Transverse colon (tissue), 4 donors: ENCODE results near the gene RAB6B. TPM values are rescaled to one million over a fixed set of nuclear protein-coding genes. Genes with fewer than 3 reads are reported as not detected.

Source experiments
- DNase-seq: peaks from one replicate; pipeline ENCODE4 v3.0.0-alpha.2; 2019
- H3K27ac ChIP-seq, 4 donors: fragments of 200-600 bp; sonication (generic); 2 replicates each; pipeline ENCODE4 v1.5.1; 2016 to 2018; ENCODE audit warnings: inconsistent platforms in 4 of 4
- H3K27me3 ChIP-seq: fragments of 200-600 bp; sonication (generic); 2 replicates; pipeline ENCODE4 v1.5.1; 2017; ENCODE audit warnings: inconsistent platforms
- H3K36me3 ChIP-seq, 4 donors: fragments of 200-600 bp; sonication (generic); 2 replicates each; pipeline ENCODE4 v1.5.1; 2017 to 2019; ENCODE audit warnings: inconsistent platforms in 4 of 4
- H3K4me1 ChIP-seq, 4 donors: fragments of 200-600 bp; sonication (generic); 2 replicates each; pipeline ENCODE4 v1.5.1; 2017 to 2020; ENCODE audit warnings: inconsistent platforms in 4 of 4
- H3K4me3 ChIP-seq, 4 donors: fragments of 200-600 bp; sonication (generic); 1 replicate in 1 of 4; 2 replicates in 3 of 4; pipeline versions ENCODE4 v1.5.1 to v1.6.1; 2017 to 2019; ENCODE audit warnings: inconsistent platforms in 4 of 4
- H3K9me3 ChIP-seq, 2 donors: fragments of 200-600 bp; sonication (generic); 2 replicates each; pipeline ENCODE4 v1.5.1; 2017 to 2019; ENCODE audit warnings: inconsistent platforms in 2 of 2
- EP300 ChIP-seq: sonication (generic); formaldehyde crosslinking; IDR thresholded peaks from one replicate; pipeline ENCODE4 v1.6.1; 2017; ENCODE audit warnings: antibody characterized with exemption, low read depth
- POLR2A ChIP-seq: fragments of 450-650 bp; IDR thresholded peaks from one replicate; pipeline ENCODE4 v1.6.1; 2016; ENCODE audit warnings: antibody characterized with exemption, mild to moderate bottlenecking, moderate library complexity
- POLR2AphosphoS5 ChIP-seq, 3 donors: sonication (generic); formaldehyde crosslinking; IDR thresholded peaks; one replicate each; pipeline ENCODE4 v1.6.1; 2016; ENCODE audit warnings: antibody characterized with exemption in 3 of 3
- WGBS, 2 donors: methylation state at CpG; one replicate each; pipeline ENCODE4 v1.1.5; 2018; ENCODE audit warnings: low coverage in 1 of 2; 5-methylcytosine and 5-hydroxymethylcytosine counted together
- in situ Hi-C, 4 donors: fragments of 200-750 bp; cut with MboI; loops; one replicate each; pipeline versions ENCODE4 v1.15.0 to v1.15.1; 2017; ENCODE audit warnings: low sequenced_read_pairs in 3 of 4, low pct_ligation_motif_present in 1 of 4, low pct_unique_long_range_greater_than_20kb in 1 of 4
- intact Hi-C: fragments of 100-400 bp; cut with DNase I; formaldehyde crosslinking; loops from one replicate; pipeline ENCODE4 v1.15.1; 2023; ENCODE audit warnings: low total_unique reads
- total RNA-seq, 4 donors: library from RNA; depleted of rRNA; stranded (reverse); fragments of >200 nt; gene quantifications; one replicate each; pipeline ENCODE4 v1.1.0, GENCODE V29; 2016
- TF ChIP-seq, protein P1 (sequence below), 5 experiments: fragments of 200-600 bp in 3 of 5; fragments of 450-650 bp in 2 of 5; sonication (generic) in 3 of 5; IDR thresholded peaks; 1 replicate in 2 of 5; 2 replicates in 3 of 5; pipeline ENCODE4 v1.5.1; 2016 to 2017; ENCODE audit warnings: antibody characterized with exemption in 5 of 5, inconsistent platforms in 3 of 5, mild to moderate bottlenecking in 2 of 5, moderate library complexity in 1 of 5

Gene RAB6B
- total RNA-seq, 4 donors from 2014 or later = 1.2 to 4.8 (median 2.2) TPM

DNA sequence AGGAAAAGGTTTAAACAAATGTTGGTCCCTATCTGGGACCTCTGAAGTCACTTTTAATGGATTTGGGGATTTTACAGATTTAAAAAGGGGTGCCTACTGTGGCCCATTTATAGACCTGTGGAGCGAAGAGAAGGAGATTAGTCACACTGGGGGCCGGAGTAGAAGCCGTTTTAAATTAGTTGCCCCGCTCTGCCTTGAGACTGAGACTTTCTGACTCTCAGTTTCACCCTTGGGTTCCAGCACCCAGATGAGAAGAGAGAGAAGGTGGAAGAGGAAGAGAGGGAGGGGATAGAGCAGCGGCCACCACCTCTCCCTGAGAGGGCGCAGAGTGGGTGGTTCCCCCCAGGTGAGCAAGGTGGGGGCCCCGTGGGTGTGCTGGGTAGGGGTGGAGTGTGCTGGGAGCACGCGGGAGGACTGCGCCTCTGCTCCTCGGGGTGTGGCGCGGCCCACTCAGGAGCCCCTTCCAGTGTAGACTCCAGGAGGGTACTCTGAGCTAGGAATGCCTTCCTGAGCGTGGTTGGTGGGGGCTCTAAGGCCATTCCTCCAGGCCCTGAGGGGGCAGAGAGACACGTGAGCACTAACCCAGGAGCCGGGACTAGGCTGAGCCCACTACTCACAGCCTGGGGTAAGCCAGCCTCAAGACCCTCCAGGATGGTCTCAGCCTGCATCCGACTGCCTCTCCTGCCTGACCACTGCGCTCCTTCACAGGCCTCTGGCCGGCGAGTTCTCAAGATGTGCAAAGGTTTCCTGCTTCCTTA, 32.6 kb upstream of the RAB6B start:
- H3K4me3 ChIP-seq = peak overlapping the region in 2 of 4 donors; percentile 36 to 46
- H3K27me3 ChIP-seq = no peaks in the 10 kb centered on the region
- intact Hi-C loops (loop anchor here (5.0 kb wide), 1 partner anchor 106 kb away; no protein-coding TSS in a partner anchor), in situ Hi-C loops (loop anchor here in 3 of 4 donors (10.0 to 25.0 kb wide), 3 partner anchors 104 to 1191 kb away; partner anchors contain the start of gene TOPBP1 (in 1 of the 3))
- H3K27ac ChIP-seq = no peak overlapping the region
- no peaks in the 10 kb centered on the region for H3K36me3 ChIP-seq
- H3K4me1 ChIP-seq = peaks cover 4 to 7% (median 6%) of the 10 kb centered on the region in 4 donors
- no peaks in the 10 kb centered on the region for H3K9me3 ChIP-seq
- DNase-seq = no peak
- 58 to 74% methylated on average over 3 to 20 of the region's 20 CpGs for WGBS, 2 donors
- TF ChIP-seq EP300 = no peak
- TF ChIP-seq, protein P1, sequence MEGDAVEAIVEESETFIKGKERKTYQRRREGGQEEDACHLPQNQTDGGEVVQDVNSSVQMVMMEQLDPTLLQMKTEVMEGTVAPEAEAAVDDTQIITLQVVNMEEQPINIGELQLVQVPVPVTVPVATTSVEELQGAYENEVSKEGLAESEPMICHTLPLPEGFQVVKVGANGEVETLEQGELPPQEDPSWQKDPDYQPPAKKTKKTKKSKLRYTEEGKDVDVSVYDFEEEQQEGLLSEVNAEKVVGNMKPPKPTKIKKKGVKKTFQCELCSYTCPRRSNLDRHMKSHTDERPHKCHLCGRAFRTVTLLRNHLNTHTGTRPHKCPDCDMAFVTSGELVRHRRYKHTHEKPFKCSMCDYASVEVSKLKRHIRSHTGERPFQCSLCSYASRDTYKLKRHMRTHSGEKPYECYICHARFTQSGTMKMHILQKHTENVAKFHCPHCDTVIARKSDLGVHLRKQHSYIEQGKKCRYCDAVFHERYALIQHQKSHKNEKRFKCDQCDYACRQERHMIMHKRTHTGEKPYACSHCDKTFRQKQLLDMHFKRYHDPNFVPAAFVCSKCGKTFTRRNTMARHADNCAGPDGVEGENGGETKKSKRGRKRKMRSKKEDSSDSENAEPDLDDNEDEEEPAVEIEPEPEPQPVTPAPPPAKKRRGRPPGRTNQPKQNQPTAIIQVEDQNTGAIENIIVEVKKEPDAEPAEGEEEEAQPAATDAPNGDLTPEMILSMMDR (IDR thresholded peaks at IDR 0.05) = no peak
- no peak for TF ChIP-seq POLR2A
- no peak for TF ChIP-seq POLR2AphosphoS5 (IDR thresholded peaks at IDR 0.05)

DNA sequence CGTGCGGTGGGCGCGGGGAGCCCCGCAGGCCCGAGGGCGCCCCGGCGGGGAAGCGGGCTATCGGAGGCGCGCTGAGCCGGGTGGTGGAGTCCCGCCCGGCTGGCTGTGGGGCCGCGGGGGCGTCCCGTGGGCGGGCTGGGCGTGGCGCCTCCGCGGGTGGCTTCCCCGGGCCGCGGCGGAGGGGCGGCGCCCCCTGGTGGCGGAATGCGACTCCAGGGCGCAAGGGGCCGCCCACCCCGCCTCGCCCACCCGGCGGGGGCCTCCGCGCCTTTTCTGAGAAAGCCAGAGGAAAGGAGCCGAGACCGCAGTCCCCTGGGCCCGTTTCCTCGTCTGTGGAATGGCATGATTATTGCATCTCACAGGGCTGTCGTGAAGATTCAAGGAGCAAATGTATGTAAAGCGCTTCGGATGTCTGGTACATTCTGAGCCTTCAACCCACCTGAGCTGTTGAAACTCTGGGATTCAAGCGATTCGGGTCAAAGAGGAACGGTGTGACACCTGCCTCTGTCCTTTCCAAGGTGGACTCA, 31.9 kb upstream of the RAB6B start:
- TF ChIP-seq POLR2A = no peak
- no peak for TF ChIP-seq EP300
- TF ChIP-seq, protein P1 (IDR thresholded peaks at IDR 0.05) = peak; percentile 28 to 80 (median 66)
- TF ChIP-seq POLR2AphosphoS5 (IDR thresholded peaks at IDR 0.05) = no peak
- WGBS, 2 donors = 4% methylated on average over 43 of the region's 51 CpGs; no CpG with 5 or more reads in 1 of the 2 donors
- DNase-seq = peak; percentile 63
- Histone ChIP-seq H3K27ac (no peak overlapping the region), H3K4me1 (peaks cover 4 to 7% (median 6%) of the 10 kb centered on the region in 4 donors), H3K9me3 (no peaks in the 10 kb centered on the region), H3K4me3 (peak overlapping the region; percentile 18 to 46 (median 41)), H3K36me3 (no peaks in the 10 kb centered on the region), H3K27me3 (no peaks in the 10 kb centered on the region)
- in situ Hi-C loops = loop anchor here in 3 of 4 donors (10.0 to 25.0 kb wide), 3 partner anchors 103 to 1190 kb away; partner anchors contain the start of gene TOPBP1 (in 1 of the 3)
- intact Hi-C loops = loop anchor here (5.0 kb wide), 1 partner anchor 105 kb away; no protein-coding TSS in a partner anchor

DNA sequence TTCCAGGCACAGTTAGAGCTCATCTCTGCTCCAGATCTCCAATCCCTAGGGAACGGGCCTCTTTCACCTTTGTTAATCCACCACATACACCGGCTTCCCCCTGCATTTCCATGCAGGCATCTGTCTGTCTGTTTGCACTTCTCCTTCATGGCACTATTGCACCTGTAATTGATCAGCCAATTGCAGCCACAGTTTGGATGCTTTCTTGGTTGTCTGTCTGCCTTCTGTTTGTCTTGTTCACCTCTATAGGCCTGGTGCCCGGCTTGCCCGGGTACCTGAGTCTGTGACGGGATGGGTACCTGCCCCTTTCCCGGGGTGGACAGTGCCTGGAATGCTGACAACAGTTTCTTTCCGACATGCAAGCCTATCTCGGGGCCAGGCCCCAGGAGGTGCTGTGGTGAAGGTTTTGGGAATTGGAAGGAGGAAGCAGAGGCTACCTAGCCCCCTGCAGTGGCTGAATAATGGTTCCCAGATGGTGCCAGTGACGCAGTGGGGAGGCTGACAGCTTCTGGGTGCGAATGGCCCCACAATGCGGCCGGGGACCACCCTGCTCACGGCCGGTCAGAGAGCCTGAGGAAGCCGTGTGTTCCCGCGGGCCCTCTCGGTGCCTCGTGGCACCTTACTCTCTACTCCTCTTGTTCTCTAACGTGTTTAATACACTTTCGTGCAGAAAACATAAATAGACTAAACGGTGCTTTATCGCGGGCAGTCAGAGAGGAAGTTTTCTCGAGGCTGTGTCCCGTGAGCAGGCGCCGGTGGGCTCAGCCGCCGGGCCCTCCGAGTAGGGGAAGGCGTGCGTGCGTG, 31.3 kb upstream of the RAB6B start:
- no peak for DNase-seq
- H3K36me3 ChIP-seq = no peaks in the 10 kb centered on the region
- intact Hi-C loops = loop anchor here (5.0 kb wide), 1 partner anchor 105 kb away; no protein-coding TSS in a partner anchor

More for the DNA sequence above, 31.3 kb upstream of the RAB6B start:
- H3K27me3 ChIP-seq = no peaks in the 10 kb centered on the region
- whole genome bisulfite sequencing, 2 donors = 28 to 93% methylated on average over 3 to 34 of the region's 34 CpGs
- H3K4me1 ChIP-seq = peaks cover 4 to 7% (median 6%) of the 10 kb centered on the region in 4 donors
- H3K27ac ChIP-seq = no peak overlapping the region
- peak overlapping the region; percentile 18 to 46 (median 41) for H3K4me3 ChIP-seq
- in situ Hi-C loops = loop anchor here in 3 of 4 donors (10.0 to 25.0 kb wide), 3 partner anchors 102 to 1190 kb away; partner anchors contain the start of gene TOPBP1 (in 1 of the 3)
- TF ChIP-seq POLR2A = no peak
- TF ChIP-seq, protein P1 (IDR thresholded peaks at IDR 0.05) = no peak
- TF ChIP-seq EP300 = no peak
- no peaks in the 10 kb centered on the region for H3K9me3 ChIP-seq
